Measurements from ENCODE around the gene MAGI1. TPM values are rescaled to one million over a fixed set of nuclear protein-coding genes. Genes with fewer than 3 reads are reported as not detected.

MAGI1 gene
- total RNA-seq, 2 donors from 2014 or later, result 38.6 to 45.1 TPM

DNA sequence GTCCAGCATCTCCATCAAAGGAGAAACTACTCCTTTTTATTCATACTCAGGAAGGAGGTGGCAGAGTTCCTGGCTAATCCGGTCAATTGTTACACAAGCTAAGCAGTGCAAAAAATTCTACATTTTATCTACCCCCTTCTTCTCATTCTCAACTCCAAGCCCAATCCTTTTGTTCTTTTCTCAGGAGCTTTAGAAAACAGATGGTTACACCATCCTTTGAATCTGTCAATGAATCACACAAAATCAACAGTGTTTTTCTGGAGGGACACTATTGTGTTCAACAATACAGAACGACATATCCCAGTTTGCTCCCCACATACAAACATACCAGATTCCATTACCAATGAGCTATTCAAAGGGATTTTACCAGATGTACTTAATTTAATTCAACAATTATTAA lies 362.1 kb downstream of the MAGI1 start:
- Mint-ChIP-seq H3K27ac (no peak overlapping the region), H3K9me3 (no peaks in the 10 kb centered on the region), H3K4me3 (no peak overlapping the region), H3K27me3 (ENCODE audit: insufficient read depth) (no peaks in the 10 kb centered on the region), H3K36me3 (ENCODE audit: low read depth) (no peaks in the 10 kb centered on the region), H3K4me1 (peaks cover 36% of the 10 kb centered on the region)
- H3K9me3 ChIP-seq (ENCODE audit: control insufficient read depth, low read length), result no peaks in the 10 kb centered on the region
- peaks cover 2% of the 10 kb centered on the region for H3K4me1 ChIP-seq (ENCODE audit: control insufficient read depth, insufficient read depth, low read length)
- 82 to 83% methylated on average over 1 to 2 of the region's 2 CpGs for WGBS, 2 experiments (ENCODE audit: insufficient coverage in 1 of 2, insufficient read length in 1 of 2)
- no peaks in the 10 kb centered on the region for H3K27me3 ChIP-seq (ENCODE audit: control insufficient read depth, insufficient read depth, low read length, poor library complexity, severe bottlenecking)
- H3K4me3 ChIP-seq (ENCODE audit: low read length), result no peak overlapping the region
- no peak overlapping the region for H3K9ac ChIP-seq (ENCODE audit: extremely low read depth, low read length, poor library complexity, severe bottlenecking)
- H3K36me3 ChIP-seq (ENCODE audit: control insufficient read depth, insufficient read depth, low read length), result no peaks in the 10 kb centered on the region
- TF ChIP-seq, protein P1, sequence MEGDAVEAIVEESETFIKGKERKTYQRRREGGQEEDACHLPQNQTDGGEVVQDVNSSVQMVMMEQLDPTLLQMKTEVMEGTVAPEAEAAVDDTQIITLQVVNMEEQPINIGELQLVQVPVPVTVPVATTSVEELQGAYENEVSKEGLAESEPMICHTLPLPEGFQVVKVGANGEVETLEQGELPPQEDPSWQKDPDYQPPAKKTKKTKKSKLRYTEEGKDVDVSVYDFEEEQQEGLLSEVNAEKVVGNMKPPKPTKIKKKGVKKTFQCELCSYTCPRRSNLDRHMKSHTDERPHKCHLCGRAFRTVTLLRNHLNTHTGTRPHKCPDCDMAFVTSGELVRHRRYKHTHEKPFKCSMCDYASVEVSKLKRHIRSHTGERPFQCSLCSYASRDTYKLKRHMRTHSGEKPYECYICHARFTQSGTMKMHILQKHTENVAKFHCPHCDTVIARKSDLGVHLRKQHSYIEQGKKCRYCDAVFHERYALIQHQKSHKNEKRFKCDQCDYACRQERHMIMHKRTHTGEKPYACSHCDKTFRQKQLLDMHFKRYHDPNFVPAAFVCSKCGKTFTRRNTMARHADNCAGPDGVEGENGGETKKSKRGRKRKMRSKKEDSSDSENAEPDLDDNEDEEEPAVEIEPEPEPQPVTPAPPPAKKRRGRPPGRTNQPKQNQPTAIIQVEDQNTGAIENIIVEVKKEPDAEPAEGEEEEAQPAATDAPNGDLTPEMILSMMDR (conservative IDR thresholded peaks at IDR 0.05), result no peak
- no peak overlapping the region for H3K27ac ChIP-seq (ENCODE audit: low read depth, low read length)
- DNase-seq, result no peak

DNA sequence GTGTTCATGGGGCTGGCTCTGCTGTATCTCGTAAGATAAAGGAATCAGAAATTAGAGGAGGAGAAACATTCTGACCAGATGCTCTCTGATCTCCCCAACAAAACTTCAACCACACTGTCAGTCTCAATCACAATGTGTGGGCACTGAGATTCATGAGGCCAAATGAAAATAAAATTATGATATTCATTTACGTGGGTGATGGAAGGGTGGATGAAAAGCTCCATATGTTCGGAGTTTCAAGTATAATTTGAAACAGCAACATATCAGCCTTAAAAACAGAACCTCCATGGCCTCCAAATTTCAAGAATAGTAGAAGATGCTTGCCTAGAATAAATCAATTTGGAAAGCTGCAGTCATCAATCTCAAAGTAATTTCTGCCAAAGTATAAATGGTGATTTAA lies 363.7 kb downstream of the MAGI1 start:
- no peaks in the 10 kb centered on the region for H3K9me3 ChIP-seq (ENCODE audit: control insufficient read depth, low read length)
- TF ChIP-seq, protein P1 (conservative IDR thresholded peaks at IDR 0.05), result no peak
- peaks cover 2% of the 10 kb centered on the region for H3K4me1 ChIP-seq (ENCODE audit: control insufficient read depth, insufficient read depth, low read length)
- Mint-ChIP-seq H3K9me3 (no peaks in the 10 kb centered on the region), H3K4me1 (peaks cover 36% of the 10 kb centered on the region), H3K36me3 (ENCODE audit: low read depth) (no peaks in the 10 kb centered on the region), H3K27me3 (ENCODE audit: insufficient read depth) (no peaks in the 10 kb centered on the region), H3K27ac (no peak overlapping the region), H3K4me3 (no peak overlapping the region)
- WGBS, 2 experiments (ENCODE audit: insufficient coverage in 1 of 2, insufficient read length in 1 of 2), result 90 to 100% methylated on average over 1 to 3 of the region's 3 CpGs
- no peak for DNase-seq
- H3K27ac ChIP-seq (ENCODE audit: low read depth, low read length), result no peak overlapping the region
- H3K36me3 ChIP-seq (ENCODE audit: control insufficient read depth, insufficient read depth, low read length), result no peaks in the 10 kb centered on the region
- H3K27me3 ChIP-seq (ENCODE audit: control insufficient read depth, insufficient read depth, low read length, poor library complexity, severe bottlenecking), result no peaks in the 10 kb centered on the region
- no peak overlapping the region for H3K4me3 ChIP-seq (ENCODE audit: low read length)
- H3K9ac ChIP-seq (ENCODE audit: extremely low read depth, low read length, poor library complexity, severe bottlenecking), result no peak overlapping the region

DNA sequence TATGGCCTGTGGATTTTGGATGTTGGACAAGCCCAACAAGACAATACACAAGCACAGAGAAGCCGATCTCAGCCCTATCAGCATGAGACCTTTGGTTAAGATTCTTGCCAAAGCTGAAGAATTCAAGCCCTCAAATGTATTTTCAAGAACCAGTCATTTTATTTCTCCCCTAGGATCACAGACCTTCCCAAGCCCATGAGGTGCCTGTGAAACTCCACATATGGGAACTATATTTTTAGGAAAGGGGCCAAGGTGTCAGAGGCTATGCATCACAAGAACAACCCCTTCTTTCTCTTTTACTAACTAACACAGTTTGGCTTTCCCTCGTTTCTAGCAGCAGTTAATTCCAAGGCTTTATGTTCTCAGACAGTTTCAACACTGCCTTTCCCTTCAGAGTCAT lies 364.5 kb downstream of the MAGI1 start:
- Mint-ChIP-seq H3K27me3 (ENCODE audit: insufficient read depth) (no peaks in the 10 kb centered on the region), H3K4me1 (peaks cover 36% of the 10 kb centered on the region), H3K27ac (no peak overlapping the region), H3K4me3 (no peak overlapping the region), H3K36me3 (ENCODE audit: low read depth) (no peaks in the 10 kb centered on the region), H3K9me3 (no peaks in the 10 kb centered on the region)
- Histone ChIP-seq H3K4me3 (ENCODE audit: low read length) (no peak overlapping the region), H3K9ac (ENCODE audit: extremely low read depth, low read length, poor library complexity, severe bottlenecking) (no peak overlapping the region), H3K4me1 (ENCODE audit: control insufficient read depth, insufficient read depth, low read length) (peaks cover 2% of the 10 kb centered on the region), H3K27me3 (ENCODE audit: control insufficient read depth, insufficient read depth, low read length, poor library complexity, severe bottlenecking) (no peaks in the 10 kb centered on the region), H3K9me3 (ENCODE audit: control insufficient read depth, low read length) (no peaks in the 10 kb centered on the region), H3K27ac (ENCODE audit: low read depth, low read length) (no peak overlapping the region), H3K36me3 (ENCODE audit: control insufficient read depth, insufficient read depth, low read length) (no peaks in the 10 kb centered on the region)
- TF ChIP-seq, protein P1 (conservative IDR thresholded peaks at IDR 0.05), result no peak
- no peak for DNase-seq
- 80 to 87% methylated on average over 1 to 2 of the region's 2 CpGs for WGBS, 2 experiments (ENCODE audit: insufficient coverage in 1 of 2, insufficient read length in 1 of 2)
